Panc1 (cell line): ENCODE results near the gene ABCC4.

ENCODE experiments used
- CTCF ChIP-seq: fragments of 450-650 bp; IDR thresholded peaks from 2 replicates; pipeline ENCODE4 v1.5.1; 2017; ENCODE audit warnings: mild to moderate bottlenecking
- POLR2AphosphoS5 ChIP-seq: IDR thresholded peaks from 2 replicates; pipeline ENCODE4 v1.6.1; 2012; ENCODE audit warnings: mild to moderate bottlenecking, low read depth, low read length, moderate library complexity
- REST ChIP-seq, 2 experiments: IDR thresholded peaks; 2 replicates each; pipeline ENCODE4 v1.6.1; 2011 to 2012; ENCODE audit warnings: low read depth in 2 of 2, control low read depth in 1 of 2, low read length in 1 of 2, mild to moderate bottlenecking in 1 of 2, moderate library complexity in 1 of 2; ENCODE audit not compliant: insufficient read depth in 1 of 2
- SIN3A ChIP-seq: IDR thresholded peaks from 2 replicates; pipeline ENCODE4 v1.6.1; 2012; ENCODE audit warnings: low read depth, mild to moderate bottlenecking, low read length, moderate library complexity, borderline replicate concordance; ENCODE audit not compliant: insufficient read depth

GRCh38 chr13:95120650-95121049, 180.6 kb downstream of the ABCC4 start:
- no peak for TF ChIP-seq POLR2AphosphoS5
- TF ChIP-seq CTCF = no peak
- TF ChIP-seq SIN3A = no peak
- TF ChIP-seq REST (IDR thresholded peaks at IDR 0.05; ENCODE audit: insufficient read depth in 1 of 2, low read depth in 2 of 2, low read length in 1 of 2) = no peak
